ENCODE data around the gene COL20A1.

Gene COL20A1

GRCh38 chr20:63308218-63308911, 15.4 kb downstream of the COL20A1 start:
- Histone ChIP-seq H3K4me3 (ENCODE audit: low read length) (no peak overlapping the region), H3K27ac (ENCODE audit: low read length) (no peak overlapping the region), H3K36me3 (ENCODE audit: control insufficient read depth, low read depth, low read length) (no peaks in the 10 kb centered on the region), H3K9ac (ENCODE audit: low read length) (no peak overlapping the region), H3K4me1 (ENCODE audit: control insufficient read depth, low read depth, low read length) (no peaks in the 10 kb centered on the region), H3K9me3 (ENCODE audit: control insufficient read depth, low read depth, low read length) (no peaks in the 10 kb centered on the region), H3K27me3 (ENCODE audit: control insufficient read depth, insufficient read depth, low read length) (no peaks in the 10 kb centered on the region)

DNA sequence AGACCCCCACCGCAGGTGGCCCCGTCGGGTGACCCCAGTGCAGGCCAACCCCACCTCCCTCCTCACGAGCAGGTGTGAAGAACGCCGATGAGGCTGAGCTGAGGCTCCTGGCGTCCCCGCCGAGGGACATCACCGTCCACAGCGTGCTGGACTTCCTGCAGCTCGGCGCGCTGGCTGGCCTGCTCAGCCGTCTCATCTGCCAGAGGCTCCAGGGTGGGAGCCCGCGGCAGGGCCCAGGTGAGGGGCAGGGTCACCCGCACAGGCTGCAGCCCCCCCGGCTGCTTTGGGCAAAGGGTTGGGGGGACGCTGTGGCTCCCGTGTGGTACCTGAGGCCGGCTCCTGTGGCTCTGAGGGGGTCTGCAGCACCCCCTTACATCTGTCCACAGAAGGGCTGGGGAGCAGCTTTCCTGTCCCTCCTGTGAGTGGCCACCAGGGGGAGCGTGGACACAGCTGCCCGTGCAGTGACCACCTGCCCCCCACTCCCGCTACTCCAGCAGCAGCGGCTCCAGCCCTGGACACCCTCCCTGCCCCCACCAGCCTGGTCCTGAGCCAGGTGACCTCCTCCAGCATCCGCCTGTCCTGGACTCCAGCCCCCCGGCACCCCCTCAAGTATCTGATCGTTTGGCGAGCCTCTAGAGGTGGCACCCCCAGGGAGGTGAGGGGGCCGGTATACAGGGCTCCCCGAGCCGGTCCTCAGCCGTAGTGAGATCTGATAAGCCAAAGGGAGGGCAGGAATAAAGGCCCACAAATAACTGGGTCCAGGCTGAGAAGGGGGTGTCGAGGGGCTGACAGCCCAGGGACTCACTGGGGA, 16.5 kb downstream of the COL20A1 start:
- Histone ChIP-seq H3K4me1 (ENCODE audit: control insufficient read depth, low read depth, low read length) (no peaks in the 10 kb centered on the region), H3K9me3 (ENCODE audit: control insufficient read depth, low read depth, low read length) (no peaks in the 10 kb centered on the region), H3K27me3 (ENCODE audit: control insufficient read depth, insufficient read depth, low read length) (no peaks in the 10 kb centered on the region), H3K4me3 (ENCODE audit: low read length) (no peak overlapping the region), H3K9ac (ENCODE audit: low read length) (no peak overlapping the region), H3K36me3 (ENCODE audit: control insufficient read depth, low read depth, low read length) (no peaks in the 10 kb centered on the region), H3K27ac (ENCODE audit: low read length) (no peak overlapping the region)

DNA sequence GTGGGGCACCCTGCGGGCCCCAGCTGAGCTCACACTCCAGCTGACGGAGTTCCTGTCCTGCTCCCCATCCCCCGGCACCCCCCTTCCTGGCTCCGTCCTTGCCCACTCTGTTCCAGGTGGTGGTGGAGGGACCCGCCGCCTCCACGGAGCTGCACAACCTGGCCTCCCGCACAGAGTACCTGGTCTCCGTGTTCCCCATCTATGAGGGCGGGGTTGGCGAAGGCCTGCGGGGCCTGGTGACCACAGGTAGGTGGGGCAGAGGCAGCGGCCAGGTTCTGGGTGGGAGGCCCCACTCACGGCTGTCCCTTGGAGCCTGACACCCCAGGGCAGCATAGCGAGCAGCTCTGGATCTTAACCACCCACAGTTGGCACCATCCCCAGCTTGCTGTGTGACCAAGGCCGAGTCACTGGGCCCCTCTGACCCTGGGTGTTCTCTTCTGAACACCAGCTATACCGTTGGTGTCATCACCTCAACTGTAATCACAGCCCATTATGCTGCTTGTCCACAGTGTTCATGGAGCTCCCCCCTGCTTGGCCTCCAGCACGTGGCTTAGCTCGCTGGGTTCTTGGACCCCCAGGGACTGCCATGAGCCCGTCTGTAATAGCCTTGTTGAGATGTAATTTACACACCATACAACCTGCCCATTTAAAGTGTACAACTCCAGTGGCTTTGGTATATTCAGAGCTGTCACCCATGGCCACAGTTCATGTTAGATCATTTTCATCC, 17.4 kb downstream of the COL20A1 start:
- H3K4me3 ChIP-seq (ENCODE audit: low read length) = no peak overlapping the region
- no peaks in the 10 kb centered on the region for H3K27me3 ChIP-seq (ENCODE audit: control insufficient read depth, insufficient read depth, low read length)
- no peaks in the 10 kb centered on the region for H3K4me1 ChIP-seq (ENCODE audit: control insufficient read depth, low read depth, low read length)

DNA sequence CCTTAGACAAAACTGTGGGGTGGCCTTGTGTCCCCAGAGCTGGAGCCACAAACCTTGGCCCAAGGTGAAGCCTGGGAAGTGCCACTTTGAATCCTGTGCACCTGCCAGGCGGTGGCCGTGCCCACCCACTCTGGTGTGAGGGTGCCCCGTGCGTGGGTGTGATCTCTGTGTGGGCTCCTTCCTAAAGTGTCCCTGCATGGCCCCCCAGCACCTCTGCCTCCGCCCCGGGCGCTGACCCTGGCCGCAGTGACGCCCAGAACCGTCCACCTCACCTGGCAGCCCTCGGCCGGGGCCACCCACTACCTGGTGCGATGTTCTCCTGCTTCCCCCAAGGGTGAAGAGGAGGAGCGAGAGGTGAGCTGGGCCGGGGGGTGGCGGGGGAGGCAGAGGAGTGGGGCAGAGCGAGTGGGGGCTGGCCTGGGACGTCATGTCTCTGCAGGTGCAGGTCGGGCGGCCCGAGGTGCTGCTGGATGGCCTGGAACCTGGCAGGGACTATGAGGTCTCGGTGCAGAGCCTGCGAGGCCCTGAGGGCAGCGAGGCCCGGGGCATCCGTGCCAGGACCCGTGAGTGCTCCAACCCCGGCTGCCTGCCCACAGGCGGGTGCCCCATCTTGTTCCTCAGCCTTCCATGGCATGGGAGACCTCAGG, 18.3 kb downstream of the COL20A1 start:
- Histone ChIP-seq H3K4me3 (ENCODE audit: low read length) (no peak overlapping the region), H3K27ac (ENCODE audit: low read length) (no peak overlapping the region), H3K36me3 (ENCODE audit: control insufficient read depth, low read depth, low read length) (no peaks in the 10 kb centered on the region), H3K9me3 (ENCODE audit: control insufficient read depth, low read depth, low read length) (no peaks in the 10 kb centered on the region), H3K9ac (ENCODE audit: low read length) (no peak overlapping the region), H3K4me1 (ENCODE audit: control insufficient read depth, low read depth, low read length) (no peaks in the 10 kb centered on the region), H3K27me3 (ENCODE audit: control insufficient read depth, insufficient read depth, low read length) (no peaks in the 10 kb centered on the region)

More for the DNA sequence above, 17.4 kb downstream of the COL20A1 start:
- H3K9ac ChIP-seq (ENCODE audit: low read length) = no peak overlapping the region
- H3K36me3 ChIP-seq (ENCODE audit: control insufficient read depth, low read depth, low read length) = no peaks in the 10 kb centered on the region
- no peak overlapping the region for H3K27ac ChIP-seq (ENCODE audit: low read length)
- H3K9me3 ChIP-seq (ENCODE audit: control insufficient read depth, low read depth, low read length) = no peaks in the 10 kb centered on the region

- Histone ChIP-seq H3K36me3 (ENCODE audit: control insufficient read depth, low read depth, low read length) (no peaks in the 10 kb centered on the region), H3K4me3 (ENCODE audit: low read length) (no peak overlapping the region), H3K4me1 (ENCODE audit: control insufficient read depth, low read depth, low read length) (no peaks in the 10 kb centered on the region), H3K27me3 (ENCODE audit: control insufficient read depth, insufficient read depth, low read length) (no peaks in the 10 kb centered on the region), H3K9me3 (ENCODE audit: control insufficient read depth, low read depth, low read length) (no peaks in the 10 kb centered on the region), H3K27ac (ENCODE audit: low read length) (no peak overlapping the region), H3K9ac (ENCODE audit: low read length) (no peak overlapping the region)
Observed at GRCh38 chr20:63311833-63312243, 18.9 kb downstream of the COL20A1 start.

- Histone ChIP-seq H3K9ac (ENCODE audit: low read length) (no peak overlapping the region), H3K36me3 (ENCODE audit: control insufficient read depth, low read depth, low read length) (no peaks in the 10 kb centered on the region), H3K27ac (ENCODE audit: low read length) (no peak overlapping the region), H3K9me3 (ENCODE audit: control insufficient read depth, low read depth, low read length) (no peaks in the 10 kb centered on the region), H3K4me1 (ENCODE audit: control insufficient read depth, low read depth, low read length) (no peaks in the 10 kb centered on the region), H3K27me3 (ENCODE audit: control insufficient read depth, insufficient read depth, low read length) (no peaks in the 10 kb centered on the region), H3K4me3 (ENCODE audit: low read length) (no peak overlapping the region)
Observed at GRCh38 chr20:63312273-63312672, 19.3 kb downstream of the COL20A1 start.

DNA sequence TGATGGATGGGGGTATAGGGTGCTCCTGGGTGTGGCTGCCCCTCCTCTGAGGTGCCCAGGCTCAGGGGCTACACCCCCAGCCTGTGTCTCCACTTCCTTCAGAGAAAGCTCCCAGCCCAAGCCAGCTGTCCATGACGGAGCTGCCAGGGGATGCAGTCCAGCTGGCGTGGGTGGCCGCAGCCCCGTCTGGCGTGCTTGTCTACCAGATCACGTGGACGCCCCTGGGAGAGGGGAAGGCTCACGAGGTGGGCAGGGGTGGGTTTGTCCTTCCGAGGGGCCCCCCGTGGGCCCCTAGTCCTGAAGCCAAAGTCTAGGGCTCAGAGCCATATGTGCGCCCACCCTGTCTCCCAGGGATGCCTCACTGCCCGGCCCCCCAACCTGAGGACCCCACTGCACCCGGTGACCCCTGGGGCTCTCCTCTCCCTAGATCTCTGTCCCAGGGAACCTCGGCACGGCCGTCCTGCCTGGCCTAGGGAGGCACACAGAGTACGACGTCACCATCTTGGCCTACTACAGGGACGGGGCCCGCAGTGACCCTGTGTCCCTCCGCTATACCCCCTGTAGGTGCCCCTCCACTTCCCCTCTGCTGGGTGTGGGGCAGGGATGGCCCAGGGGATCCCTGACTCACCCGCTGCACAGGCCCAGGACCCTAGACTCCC, 19.8 kb downstream of the COL20A1 start:
- no peaks in the 10 kb centered on the region for H3K27me3 ChIP-seq (ENCODE audit: control insufficient read depth, insufficient read depth, low read length)
- H3K4me1 ChIP-seq (ENCODE audit: control insufficient read depth, low read depth, low read length) = no peaks in the 10 kb centered on the region
- H3K27ac ChIP-seq (ENCODE audit: low read length) = no peak overlapping the region
- no peaks in the 10 kb centered on the region for H3K36me3 ChIP-seq (ENCODE audit: control insufficient read depth, low read depth, low read length)
- H3K4me3 ChIP-seq (ENCODE audit: low read length) = no peak overlapping the region
- no peak overlapping the region for H3K9ac ChIP-seq (ENCODE audit: low read length)
- no peaks in the 10 kb centered on the region for H3K9me3 ChIP-seq (ENCODE audit: control insufficient read depth, low read depth, low read length)

DNA sequence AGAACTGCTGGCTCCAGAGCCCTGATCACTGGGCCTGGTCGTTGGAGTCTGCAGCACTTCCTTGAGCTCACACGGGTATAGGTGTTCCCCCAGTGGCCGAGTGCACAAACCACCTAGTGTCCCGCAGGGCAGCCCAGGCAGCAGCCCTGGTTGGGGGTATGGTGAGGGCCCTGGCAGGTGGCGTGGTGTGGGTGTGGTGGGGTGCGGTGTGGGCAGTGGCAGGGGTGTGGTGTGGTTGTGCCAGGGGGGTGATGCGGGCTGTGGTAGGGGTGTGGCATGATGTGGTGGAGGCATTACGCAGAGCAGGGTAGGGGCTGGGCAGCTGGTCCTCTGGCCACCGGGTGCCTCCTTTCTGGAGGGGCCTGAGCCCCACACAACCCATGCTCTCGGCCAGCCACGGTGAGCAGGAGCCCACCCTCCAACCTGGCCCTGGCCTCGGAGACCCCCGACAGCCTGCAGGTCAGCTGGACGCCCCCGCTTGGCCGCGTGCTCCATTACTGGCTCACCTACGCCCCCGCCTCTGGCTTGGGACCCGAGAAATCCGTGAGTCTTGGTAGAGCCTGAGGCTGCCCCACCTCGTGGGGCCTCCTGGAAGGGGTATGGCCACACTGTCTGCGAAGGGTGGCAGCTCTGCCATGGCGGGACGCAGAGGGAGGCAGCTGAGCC, 20.5 kb downstream of the COL20A1 start:
- H3K9ac ChIP-seq (ENCODE audit: low read length) = no peak overlapping the region

DNA sequence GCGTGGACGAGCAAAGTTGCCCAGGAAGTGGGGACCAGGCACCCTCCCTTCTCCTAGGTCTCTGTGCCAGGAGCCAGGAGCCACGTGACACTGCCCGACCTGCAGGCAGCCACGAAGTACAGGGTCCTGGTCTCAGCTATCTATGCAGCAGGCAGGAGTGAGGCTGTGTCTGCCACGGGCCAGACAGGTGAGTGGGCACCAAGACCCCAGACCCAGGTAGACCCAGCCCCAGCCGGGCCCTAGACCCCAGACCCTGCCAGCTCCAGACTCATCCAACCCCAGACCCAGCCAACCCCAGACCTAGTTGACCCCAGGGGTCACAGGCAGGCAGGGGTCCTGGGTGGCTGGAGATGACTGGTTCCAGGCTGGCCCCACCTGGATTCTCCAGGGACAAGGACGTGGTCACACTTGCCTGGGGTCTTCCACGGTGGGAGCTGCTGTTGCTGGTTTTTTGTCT, 21.1 kb downstream of the COL20A1 start:
- Histone ChIP-seq H3K4me1 (ENCODE audit: control insufficient read depth, low read depth, low read length) (no peaks in the 10 kb centered on the region), H3K9ac (ENCODE audit: low read length) (no peak overlapping the region), H3K36me3 (ENCODE audit: control insufficient read depth, low read depth, low read length) (no peaks in the 10 kb centered on the region), H3K27me3 (ENCODE audit: control insufficient read depth, insufficient read depth, low read length) (no peaks in the 10 kb centered on the region), H3K9me3 (ENCODE audit: control insufficient read depth, low read depth, low read length) (no peaks in the 10 kb centered on the region), H3K4me3 (ENCODE audit: low read length) (no peak overlapping the region), H3K27ac (ENCODE audit: low read length) (no peak overlapping the region)

More for the DNA sequence above, 20.5 kb downstream of the COL20A1 start:
- Histone ChIP-seq H3K27me3 (ENCODE audit: control insufficient read depth, insufficient read depth, low read length) (no peaks in the 10 kb centered on the region), H3K4me1 (ENCODE audit: control insufficient read depth, low read depth, low read length) (no peaks in the 10 kb centered on the region), H3K27ac (ENCODE audit: low read length) (no peak overlapping the region), H3K36me3 (ENCODE audit: control insufficient read depth, low read depth, low read length) (no peaks in the 10 kb centered on the region), H3K9me3 (ENCODE audit: control insufficient read depth, low read depth, low read length) (no peaks in the 10 kb centered on the region), H3K4me3 (ENCODE audit: low read length) (no peak overlapping the region)

DNA sequence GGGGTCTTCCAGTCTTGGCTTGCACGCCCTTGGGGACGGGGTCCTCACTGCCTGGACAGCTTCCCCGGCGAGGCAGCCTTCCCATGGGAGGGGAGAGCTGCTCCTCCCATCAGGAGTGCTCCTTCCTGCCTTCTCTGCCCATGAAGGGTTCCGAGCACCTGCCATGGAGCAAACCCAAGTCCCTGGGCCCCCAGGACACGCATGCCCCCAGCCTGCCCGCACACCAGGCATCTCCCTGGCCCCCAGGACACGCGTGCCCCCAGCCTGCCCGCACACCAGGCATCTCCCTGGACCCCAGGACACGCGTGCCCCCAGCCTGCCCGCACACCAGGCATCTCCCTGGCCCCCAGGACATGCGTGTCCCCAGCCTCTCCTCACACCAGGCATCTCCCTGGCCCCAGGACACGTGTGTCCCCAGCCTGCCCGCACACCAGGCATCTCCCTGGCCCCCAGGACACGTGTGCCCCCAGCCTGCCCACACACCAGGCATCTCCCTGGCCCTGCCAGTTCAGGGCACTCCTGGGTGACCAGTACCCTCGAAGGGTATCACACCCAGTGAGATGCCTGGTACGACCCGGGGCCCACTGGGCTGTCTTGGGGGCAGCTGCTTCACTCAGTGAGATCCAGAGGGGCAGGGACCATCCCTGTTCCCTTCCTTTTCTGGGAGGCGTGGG, 21.7 kb downstream of the COL20A1 start:
- Histone ChIP-seq H3K4me3 (ENCODE audit: low read length) (no peak overlapping the region), H3K9me3 (ENCODE audit: control insufficient read depth, low read depth, low read length) (no peaks in the 10 kb centered on the region), H3K27me3 (ENCODE audit: control insufficient read depth, insufficient read depth, low read length) (no peaks in the 10 kb centered on the region), H3K4me1 (ENCODE audit: control insufficient read depth, low read depth, low read length) (no peaks in the 10 kb centered on the region), H3K27ac (ENCODE audit: low read length) (no peak overlapping the region), H3K36me3 (ENCODE audit: control insufficient read depth, low read depth, low read length) (no peaks in the 10 kb centered on the region), H3K9ac (ENCODE audit: low read length) (no peak overlapping the region)
